NCI-H510A (cell line): Measurements from ENCODE around the gene RRAS.

Experiments
- DNase-seq: peaks from one replicate; lab custom pipeline; 2025; lab: John Stamatoyannopoulos, UW

Gene RRAS

GRCh38 chr19:49677231-49677900 lies 37.4 kb upstream of the RRAS start, which contains the start of gene PRMT1:
Gene PRMT1 (plus strand): TSS chr19:49677271. CDS start chr19:49677281, 10 bp downstream.
- no peak for DNase-seq

- peak; percentile 100 for DNase-seq
Observed at GRCh38 chr19:49676784-49677230, 36.9 kb upstream of the RRAS start.

- peak; percentile 88 for DNase-seq
Observed at GRCh38 chr19:49676136-49676783, 36.3 kb upstream of the RRAS start.

- DNase-seq, result peak; percentile 86
Observed at GRCh38 chr19:49672131-49672919, 32.4 kb upstream of the RRAS start.

GRCh38 chr19:49669516-49669915 lies 29.6 kb upstream of the RRAS start:
- no peak for DNase-seq

- DNase-seq, result no peak
Observed at GRCh38 chr19:49667473-49667872, 27.5 kb upstream of the RRAS start.

GRCh38 chr19:49666120-49666444 lies 26.1 kb upstream of the RRAS start:
- no peak for DNase-seq

GRCh38 chr19:49665351-49666119 lies 25.6 kb upstream of the RRAS start, which contains the start of the genes BCL2L12 and IRF3:
Gene BCL2L12 (plus strand): TSS chr19:49665933. CDS start chr19:49666693, 760 bp downstream.
Gene IRF3 (minus strand): TSS chr19:49665857. CDS start chr19:49664838, 1,019 bp downstream.
- peak; percentile 96 for DNase-seq

- DNase-seq, result no peak
Observed at GRCh38 chr19:49665036-49665350, 25.1 kb upstream of the RRAS start.

- DNase-seq, result peak; percentile 96
Observed at GRCh38 chr19:49664171-49665035, 24.5 kb upstream of the RRAS start.

- DNase-seq, result no peak
Observed at GRCh38 chr19:49663224-49663623, 23.3 kb upstream of the RRAS start.

GRCh38 chr19:49662011-49662410 lies 22.1 kb upstream of the RRAS start:
- no peak for DNase-seq

- DNase-seq, result no peak
Observed at GRCh38 chr19:49660338-49660961, 20.5 kb upstream of the RRAS start.

GRCh38 chr19:49658566-49659442 lies 18.9 kb upstream of the RRAS start:
- DNase-seq, result no peak

GRCh38 chr19:49658139-49658517 lies 18.2 kb upstream of the RRAS start:
- no peak for DNase-seq

GRCh38 chr19:49657493-49658138 lies 17.7 kb upstream of the RRAS start:
- no peak for DNase-seq

GRCh38 chr19:49656456-49657109 lies 16.6 kb upstream of the RRAS start:
- no peak for DNase-seq

- no peak for DNase-seq
Observed at GRCh38 chr19:49655570-49656455, 15.9 kb upstream of the RRAS start.
